Measurements from ENCODE around the gene CIDEC.

GRCh38 chr3:9890249-9891071, 10.4 kb upstream of the CIDEC start, which contains the start of gene JAGN1:
- TF ChIP-seq POLR2A (IDR thresholded peaks at IDR 0.05), result peak; percentile 94
- TF ChIP-seq CTCF (IDR thresholded peaks at IDR 0.05), result no peak
